Parathyroid adenoma (tissue), 2 donors: Measurements from ENCODE around the gene CCDC102A.
"Not testable (repeated sequence)": the region's sequence is repeated elsewhere in the genome, so short reads cannot be mapped to it uniquely, and the experiment has no call there.

ENCODE experiments used
- H2AFZ ChIP-seq: fragments of 300-600 bp; sonication (generic); one replicate; pipeline ENCODE4 v1.7.0; 2017; ENCODE audit warnings: antibody characterized with exemption, mild to moderate bottlenecking
- H3K27ac ChIP-seq: fragments of 300-600 bp; sonication (generic); one replicate; pipeline ENCODE4 v1.7.0; 2017
- H3K27me3 ChIP-seq: fragments of 300-600 bp; sonication (generic); one replicate; pipeline ENCODE4 v1.7.0; 2017; ENCODE audit warnings: low read length; ENCODE audit not compliant: control insufficient read depth, insufficient read depth
- H3K36me3 ChIP-seq: fragments of 300-600 bp; sonication (generic); one replicate; pipeline ENCODE4 v1.7.0; 2017; ENCODE audit warnings: low read length; ENCODE audit not compliant: control insufficient read depth, insufficient read depth
- H3K4me1 ChIP-seq: fragments of 300-600 bp; sonication (generic); one replicate; pipeline ENCODE4 v1.7.0; 2017; ENCODE audit warnings: control low read depth
- H3K4me2 ChIP-seq: fragments of 300-600 bp; sonication (generic); one replicate; pipeline ENCODE4 v1.7.0; 2017; ENCODE audit warnings: low read length
- H3K4me3 ChIP-seq: fragments of 300-600 bp; sonication (generic); one replicate; pipeline ENCODE4 v1.7.0; 2017; ENCODE audit warnings: low read depth, low read length
- H3K79me2 ChIP-seq: fragments of 300-600 bp; sonication (generic); one replicate; pipeline ENCODE4 v1.7.0; 2017; ENCODE audit warnings: control low read depth
- H3K9ac ChIP-seq: fragments of 300-600 bp; sonication (generic); one replicate; pipeline ENCODE4 v1.7.0; 2017; ENCODE audit warnings: mild to moderate bottlenecking
- H3K9me3 ChIP-seq: fragments of 300-600 bp; sonication (generic); one replicate; pipeline ENCODE4 v1.7.0; 2017; ENCODE audit warnings: low read length; ENCODE audit not compliant: control insufficient read depth
- TF ChIP-seq, protein P1 (sequence below): fragments of 300-600 bp; sonication (generic); IDR thresholded peaks from one replicate; pipeline ENCODE4 v1.7.0; 2017; ENCODE audit warnings: antibody characterized with exemption, mild to moderate bottlenecking
- donor health status: primary hyperparathyroidism.

The CCDC102A gene

DNA sequence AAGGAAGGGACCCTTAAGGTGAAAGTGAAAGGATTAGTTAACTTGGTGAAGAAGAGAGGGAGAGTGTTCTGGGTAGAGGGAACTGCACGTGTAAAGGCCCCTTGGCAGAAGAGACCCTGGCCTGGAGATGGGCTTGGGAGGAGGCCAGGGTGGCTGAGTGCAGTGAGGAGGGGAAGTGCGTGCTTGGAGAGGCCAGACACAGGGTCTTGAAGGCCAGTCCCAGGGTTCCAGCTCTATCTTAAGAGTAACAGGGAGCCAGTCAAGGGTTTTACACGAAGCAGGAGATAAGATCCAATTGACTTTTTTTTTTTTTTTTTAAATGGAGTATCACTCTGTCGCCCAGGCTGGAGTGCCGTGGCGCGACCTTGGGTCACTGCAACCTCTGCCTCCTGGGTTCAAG is 34.9 kb downstream of the CCDC102A start:
- H3K79me2 ChIP-seq = no peaks in the 10 kb centered on the region
- H3K9ac ChIP-seq = no peak overlapping the region
- H3K27me3 ChIP-seq = no peaks in the 10 kb centered on the region
- peaks cover 18% of the 10 kb centered on the region for H3K4me1 ChIP-seq
- no peak overlapping the region for H2AFZ ChIP-seq
- H3K4me3 ChIP-seq = no peak overlapping the region
- H3K36me3 ChIP-seq = no peaks in the 10 kb centered on the region
- TF ChIP-seq, protein P1, sequence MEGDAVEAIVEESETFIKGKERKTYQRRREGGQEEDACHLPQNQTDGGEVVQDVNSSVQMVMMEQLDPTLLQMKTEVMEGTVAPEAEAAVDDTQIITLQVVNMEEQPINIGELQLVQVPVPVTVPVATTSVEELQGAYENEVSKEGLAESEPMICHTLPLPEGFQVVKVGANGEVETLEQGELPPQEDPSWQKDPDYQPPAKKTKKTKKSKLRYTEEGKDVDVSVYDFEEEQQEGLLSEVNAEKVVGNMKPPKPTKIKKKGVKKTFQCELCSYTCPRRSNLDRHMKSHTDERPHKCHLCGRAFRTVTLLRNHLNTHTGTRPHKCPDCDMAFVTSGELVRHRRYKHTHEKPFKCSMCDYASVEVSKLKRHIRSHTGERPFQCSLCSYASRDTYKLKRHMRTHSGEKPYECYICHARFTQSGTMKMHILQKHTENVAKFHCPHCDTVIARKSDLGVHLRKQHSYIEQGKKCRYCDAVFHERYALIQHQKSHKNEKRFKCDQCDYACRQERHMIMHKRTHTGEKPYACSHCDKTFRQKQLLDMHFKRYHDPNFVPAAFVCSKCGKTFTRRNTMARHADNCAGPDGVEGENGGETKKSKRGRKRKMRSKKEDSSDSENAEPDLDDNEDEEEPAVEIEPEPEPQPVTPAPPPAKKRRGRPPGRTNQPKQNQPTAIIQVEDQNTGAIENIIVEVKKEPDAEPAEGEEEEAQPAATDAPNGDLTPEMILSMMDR = no peak
- H3K4me2 ChIP-seq = no peak overlapping the region
- no peak overlapping the region for H3K27ac ChIP-seq
- no peaks in the 10 kb centered on the region for H3K9me3 ChIP-seq

DNA sequence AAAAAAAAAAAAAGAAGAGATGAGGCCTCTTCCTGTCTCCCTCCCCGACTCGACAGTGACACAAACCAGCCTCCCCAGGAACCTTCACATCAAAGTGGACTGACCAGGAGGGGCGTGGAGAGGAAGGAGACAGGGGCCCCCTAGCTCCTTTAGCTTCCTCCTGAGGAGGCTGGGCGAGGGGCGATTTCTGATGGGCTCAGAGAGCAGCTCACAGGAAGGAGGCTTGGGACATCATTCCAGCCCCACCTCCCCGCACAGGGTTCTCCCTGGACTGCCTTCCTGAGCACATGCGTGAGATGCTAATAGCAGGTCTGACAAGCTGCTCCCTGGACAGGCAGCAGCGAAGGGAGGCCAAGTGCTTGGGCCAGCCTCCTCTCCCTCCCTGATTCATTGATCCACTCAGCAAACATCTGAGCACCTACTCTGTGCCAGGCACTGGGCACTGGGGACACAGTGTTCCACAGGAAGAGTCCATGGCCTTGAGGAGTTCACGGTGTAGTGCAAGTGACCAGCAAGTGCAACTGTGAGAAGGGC is 35.7 kb downstream of the CCDC102A start:
- TF ChIP-seq, protein P1 = no peak
- H3K27ac ChIP-seq = no peak overlapping the region

DNA sequence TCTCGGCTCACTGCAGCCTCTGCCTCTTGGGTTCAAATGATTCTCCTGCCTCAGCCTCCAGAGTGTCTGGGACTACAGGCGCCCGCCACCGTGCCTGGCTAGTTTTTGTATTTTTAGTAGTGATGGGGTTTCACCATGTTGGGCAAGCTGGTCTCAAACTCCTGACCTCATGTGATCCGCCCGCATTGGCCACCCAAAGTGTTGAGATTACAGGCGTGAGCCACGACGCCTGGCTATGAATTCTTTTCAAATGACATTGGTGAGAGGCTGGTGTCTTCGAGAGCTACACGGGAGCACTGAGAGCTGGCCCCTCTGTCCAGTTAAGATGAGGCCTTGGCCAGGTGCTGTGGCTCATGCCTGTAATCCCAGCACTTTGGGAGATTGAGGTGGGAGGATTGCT is 36.4 kb downstream of the CCDC102A start:
- not testable (repeated sequence) for H2AFZ ChIP-seq, H3K79me2 ChIP-seq, H3K36me3 ChIP-seq, H3K9me3 ChIP-seq, H3K4me3 ChIP-seq, H3K27ac ChIP-seq, H3K4me2 ChIP-seq, H3K27me3 ChIP-seq, H3K9ac ChIP-seq
- peaks cover 11% of the 10 kb centered on the region for H3K4me1 ChIP-seq

More for the DNA sequence above, 35.7 kb downstream of the CCDC102A start:
- Histone ChIP-seq H3K27me3 (no peaks in the 10 kb centered on the region), H2AFZ (no peak overlapping the region), H3K4me1 (peaks cover 18% of the 10 kb centered on the region), H3K4me3 (no peak overlapping the region), H3K9ac (no peak overlapping the region), H3K4me2 (no peak overlapping the region), H3K9me3 (no peaks in the 10 kb centered on the region), H3K79me2 (no peaks in the 10 kb centered on the region), H3K36me3 (no peaks in the 10 kb centered on the region)

DNA sequence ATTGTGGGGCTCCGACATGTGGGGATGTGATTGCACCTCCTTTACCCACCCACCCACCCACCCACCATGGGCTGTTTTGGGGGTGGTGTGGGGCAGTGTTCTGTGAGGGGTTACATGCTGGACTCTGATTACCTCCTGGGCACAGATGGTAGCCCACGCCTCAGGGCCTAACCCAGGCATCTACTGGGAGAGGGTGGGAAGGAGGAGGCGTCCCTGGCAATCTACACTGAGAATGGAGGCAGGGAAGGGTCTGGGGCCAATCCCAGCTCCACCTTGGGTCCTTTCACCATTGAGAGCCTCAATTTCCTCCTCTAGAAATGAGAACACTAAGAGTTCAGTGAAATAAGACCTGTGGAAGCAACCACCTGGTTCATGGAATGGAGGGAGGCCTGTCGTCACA is 38.3 kb downstream of the CCDC102A start:
- Histone ChIP-seq H3K27ac (no peak overlapping the region), H3K9me3 (no peaks in the 10 kb centered on the region), H3K9ac (no peak overlapping the region), H3K4me3 (no peak overlapping the region), H2AFZ (no peak overlapping the region), H3K27me3 (no peaks in the 10 kb centered on the region), H3K36me3 (no peaks in the 10 kb centered on the region), H3K79me2 (no peaks in the 10 kb centered on the region), H3K4me1 (no peaks in the 10 kb centered on the region), H3K4me2 (no peak overlapping the region)
- TF ChIP-seq, protein P1 = no peak

DNA sequence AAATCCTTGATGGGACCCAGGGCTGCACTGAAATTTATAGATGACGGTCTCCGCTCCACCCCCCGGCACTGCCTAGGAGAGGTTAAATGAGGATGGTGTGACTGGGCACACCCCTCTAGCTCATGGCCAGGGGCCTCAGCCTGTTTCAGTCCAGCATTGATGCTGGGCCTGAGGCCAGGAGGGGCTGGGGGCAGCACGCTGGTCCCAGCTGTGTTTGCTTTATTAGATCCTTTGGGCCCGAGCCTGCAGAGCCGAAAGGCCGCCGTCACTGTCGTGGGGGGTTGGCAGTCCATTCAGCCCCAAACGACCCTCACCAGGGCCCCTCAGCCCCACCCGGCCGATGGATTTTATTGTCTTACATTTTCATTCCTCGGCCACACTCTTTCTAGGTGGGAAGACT is 39.2 kb downstream of the CCDC102A start:
- H3K4me3 ChIP-seq = no peak overlapping the region

More for the DNA sequence above, 39.2 kb downstream of the CCDC102A start:
- H3K27ac ChIP-seq = no peak overlapping the region
- TF ChIP-seq, protein P1 = no peak
- H3K9ac ChIP-seq = no peak overlapping the region
- H3K4me1 ChIP-seq = no peaks in the 10 kb centered on the region
- no peaks in the 10 kb centered on the region for H3K79me2 ChIP-seq
- H3K27me3 ChIP-seq = no peaks in the 10 kb centered on the region
- no peaks in the 10 kb centered on the region for H3K36me3 ChIP-seq
- no peak overlapping the region for H3K4me2 ChIP-seq
- H3K9me3 ChIP-seq = no peaks in the 10 kb centered on the region
- H2AFZ ChIP-seq = no peak overlapping the region
